ENCODE data around the gene PSMG3. TPM values are rescaled to one million over a fixed set of nuclear protein-coding genes. Genes with fewer than 3 reads are reported as not detected.

The PSMG3 gene
- total RNA-seq, 5 donors from 2014 or later (not counting 1 experiment from before 2014, with no cell fraction given): 17.6 to 28.5 (median 20.6) TPM

DNA sequence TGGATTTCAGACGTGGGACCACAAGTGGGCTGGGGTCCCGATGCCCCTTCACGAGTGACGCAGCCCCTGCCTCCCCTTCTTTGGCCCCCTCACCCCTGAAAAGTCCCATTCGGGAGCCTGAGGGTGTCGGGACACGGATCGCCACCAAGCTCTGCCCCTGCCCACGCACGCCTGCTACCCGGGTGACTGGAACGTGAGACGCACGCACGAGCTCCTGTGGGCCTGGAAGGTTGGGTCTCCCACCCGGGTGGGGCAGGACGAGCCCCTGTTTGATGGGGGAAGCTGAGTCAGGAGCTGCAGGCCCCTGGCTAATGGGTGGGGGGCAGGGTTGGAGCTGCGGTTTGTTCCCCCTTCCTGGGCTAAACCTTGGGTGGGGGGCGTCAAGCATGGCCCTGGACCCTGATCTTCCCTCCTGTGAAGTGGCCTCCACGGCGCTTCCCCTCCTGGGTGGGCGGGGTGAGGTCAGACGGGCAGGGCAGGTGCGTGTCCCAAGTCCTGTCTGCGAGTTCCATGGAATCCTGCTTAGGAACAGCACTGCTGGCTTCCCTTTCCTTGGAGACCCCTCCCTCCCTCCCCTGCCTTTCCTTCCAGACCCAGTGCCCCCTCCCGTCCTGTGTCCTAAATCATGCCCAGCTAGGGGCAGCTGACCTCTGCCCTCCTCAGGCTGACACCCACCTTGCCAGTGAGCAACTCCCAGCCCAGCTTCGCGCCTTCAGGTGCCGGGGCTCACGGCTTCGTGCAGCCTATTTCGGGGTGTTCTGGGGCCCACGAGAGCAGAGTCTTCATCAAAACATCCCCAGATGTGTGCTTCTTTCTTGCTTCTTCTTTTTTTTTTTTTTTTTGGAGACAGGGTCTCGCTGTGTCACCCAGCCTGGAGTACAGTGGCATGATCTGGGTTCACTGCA, 8.5 kb downstream of the PSMG3 start:
- Mint-ChIP-seq H3K4me3 (no peak overlapping the region), H3K4me1 (peaks cover 0 to 2% (median 0%) of the 10 kb centered on the region in 3 donors), H3K27ac (no peak overlapping the region), H3K9me3 (no peaks in the 10 kb centered on the region), H3K27me3 (no peaks in the 10 kb centered on the region), H3K36me3 (peaks cover 4% of the 10 kb centered on the region)
- no peaks in the 10 kb centered on the region for H3K9me3 ChIP-seq
- CTCF ChIA-PET: no interaction called here
- peaks cover 0 to 2% of the 10 kb centered on the region in 2 experiments for H3K4me1 ChIP-seq (ENCODE audit: control insufficient read depth in 1 of 2, extremely low read depth in 1 of 2, insufficient read depth in 2 of 2, low read length in 2 of 2)
- POLR2A ChIA-PET: no interaction called here
- H3K27me3 ChIP-seq (replicated peaks in 1 of 2; ENCODE audit: control insufficient read depth in 2 of 2, extremely low read depth in 1 of 2, insufficient read depth in 2 of 2, low read length in 1 of 2): peaks cover 0 to 5% of the 10 kb centered on the region in 2 experiments
- DNase-seq: no peak
- H3K4me3 ChIP-seq (ENCODE audit: control insufficient read depth in 1 of 2, extremely low read depth in 1 of 2, low read length in 1 of 2): no peak overlapping the region
- WGBS (ENCODE audit: insufficient coverage): 83% methylated on average over 28 of the region's 34 CpGs
- H3K27ac ChIP-seq (ENCODE audit: low read length): no peak overlapping the region
- peaks cover 0 to 6% of the 10 kb centered on the region in 2 donors for H3K36me3 ChIP-seq (ENCODE audit: control insufficient read depth in 2 of 2, extremely low read depth in 1 of 2, insufficient read depth in 1 of 2, low read length in 1 of 2)
- no peak for ATAC-seq (replicated peaks in 1 of 4)

DNA sequence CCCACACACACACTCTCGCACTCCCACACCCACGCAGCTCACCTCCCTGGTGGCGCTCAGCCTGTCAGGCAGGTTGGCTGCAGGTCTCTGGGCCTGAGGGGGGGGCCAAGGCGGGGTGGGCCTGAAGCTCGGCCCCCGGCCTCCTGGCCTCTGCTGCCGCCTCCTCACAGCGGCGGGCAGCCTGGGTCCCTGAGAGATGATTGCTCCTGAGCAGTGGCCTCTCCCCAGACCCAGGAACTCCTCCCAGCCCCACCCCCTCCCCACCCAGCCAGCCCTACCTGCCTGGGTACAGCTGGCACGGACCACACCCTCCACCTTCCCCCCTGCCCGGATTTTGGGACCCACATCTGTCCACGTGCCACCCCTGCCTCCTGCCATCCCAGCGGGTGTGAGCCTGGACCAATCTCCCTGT, 9.2 kb downstream of the PSMG3 start:
- Histone ChIP-seq H3K4me1 (ENCODE audit: control insufficient read depth in 1 of 2, extremely low read depth in 1 of 2, insufficient read depth in 2 of 2, low read length in 2 of 2) (peaks cover under 1 to 8% of the 10 kb centered on the region in 2 experiments), H3K27me3 (replicated peaks in 1 of 2; ENCODE audit: control insufficient read depth in 2 of 2, extremely low read depth in 1 of 2, insufficient read depth in 2 of 2, low read length in 1 of 2) (peaks cover 0 to 5% of the 10 kb centered on the region in 2 experiments), H3K4me3 (ENCODE audit: control insufficient read depth in 1 of 2, extremely low read depth in 1 of 2, low read length in 1 of 2) (no peak overlapping the region), H3K36me3 (ENCODE audit: control insufficient read depth in 2 of 2, extremely low read depth in 1 of 2, insufficient read depth in 1 of 2, low read length in 1 of 2) (peaks cover 0 to 6% of the 10 kb centered on the region in 2 donors), H3K9me3 (no peaks in the 10 kb centered on the region), H3K27ac (ENCODE audit: low read length) (no peak overlapping the region)
- POLR2A ChIA-PET: no interaction called here
- Mint-ChIP-seq H3K9me3 (no peaks in the 10 kb centered on the region), H3K4me1 (peaks cover 0 to 3% (median 0%) of the 10 kb centered on the region in 3 donors), H3K27ac (no peak overlapping the region), H3K4me3 (no peak overlapping the region), H3K27me3 (no peaks in the 10 kb centered on the region), H3K36me3 (peaks cover 4% of the 10 kb centered on the region)
- 90% methylated on average over 8 of the region's 13 CpGs for WGBS (ENCODE audit: insufficient coverage)
- CTCF ChIA-PET: interaction anchor here in 1 of 2 donors (0.7 kb wide), 1 partner anchor 109 kb away, joined by 3 read pairs; no protein-coding TSS in a partner anchor
- ATAC-seq (replicated peaks in 1 of 4): no peak
- no peak for DNase-seq

DNA sequence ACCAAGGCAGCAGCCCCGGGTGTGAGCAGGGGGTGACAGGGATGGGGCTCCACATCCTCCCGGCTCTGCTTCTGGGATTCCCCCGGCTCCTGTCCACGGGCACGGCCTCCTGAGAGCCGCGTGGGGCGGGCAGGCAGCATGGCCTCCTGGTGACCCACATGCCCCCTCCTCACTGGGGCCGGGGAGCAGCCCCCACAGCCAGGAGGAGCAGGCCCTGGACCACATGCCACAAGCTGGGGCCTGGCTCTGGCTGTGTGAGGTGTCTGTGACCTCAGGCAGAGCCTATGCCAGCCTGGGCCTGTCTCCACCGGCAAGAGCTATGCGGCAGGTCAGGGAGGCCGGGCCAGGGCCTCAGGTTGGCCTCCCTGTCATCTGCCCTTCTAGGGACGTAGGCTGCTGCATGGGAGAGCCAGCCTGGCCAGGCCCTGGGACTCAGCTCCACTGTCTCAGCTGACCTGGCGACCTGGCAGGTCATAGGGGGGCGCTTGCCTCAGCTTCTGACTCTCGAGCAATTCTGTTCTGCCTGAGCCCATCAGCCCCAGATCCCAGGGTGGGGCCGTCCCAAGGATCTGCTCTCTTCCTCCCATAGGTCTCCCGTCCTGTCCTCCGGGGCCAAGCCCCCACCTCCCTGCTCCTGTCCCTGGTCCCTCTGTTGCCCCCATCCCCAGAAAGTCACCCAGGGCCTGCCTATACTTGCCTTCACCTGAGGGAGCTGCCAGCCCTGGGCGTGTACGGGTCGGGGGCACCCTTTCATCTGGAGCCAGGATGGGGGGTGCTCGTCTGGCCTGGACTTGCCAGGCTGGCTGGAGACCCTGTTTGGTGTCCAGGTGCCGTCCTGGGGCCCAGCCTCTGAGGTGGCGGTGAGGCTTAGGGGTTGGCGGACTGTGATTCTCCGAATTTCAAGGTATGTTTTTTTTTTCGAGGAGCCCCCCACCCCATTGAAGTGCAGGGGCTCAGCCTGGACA, 9.9 kb downstream of the PSMG3 start:
- POLR2A ChIA-PET: no interaction called here
- Histone ChIP-seq H3K36me3 (ENCODE audit: control insufficient read depth in 2 of 2, extremely low read depth in 1 of 2, insufficient read depth in 1 of 2, low read length in 1 of 2) (peaks cover 0 to 6% of the 10 kb centered on the region in 2 donors), H3K27ac (ENCODE audit: low read length) (no peak overlapping the region), H3K9me3 (no peaks in the 10 kb centered on the region), H3K4me1 (ENCODE audit: control insufficient read depth in 1 of 2, extremely low read depth in 1 of 2, insufficient read depth in 2 of 2, low read length in 2 of 2) (peaks cover 2 to 14% of the 10 kb centered on the region in 2 experiments), H3K27me3 (replicated peaks in 1 of 2; ENCODE audit: control insufficient read depth in 2 of 2, extremely low read depth in 1 of 2, insufficient read depth in 2 of 2, low read length in 1 of 2) (peaks cover 0 to 10% of the 10 kb centered on the region in 2 experiments), H3K4me3 (ENCODE audit: control insufficient read depth in 1 of 2, extremely low read depth in 1 of 2, low read length in 1 of 2) (no peak overlapping the region)
- no peaks in the 10 kb centered on the region for H3K27me3 Mint-ChIP-seq
- WGBS (ENCODE audit: insufficient coverage): 81% methylated on average over 21 of the region's 28 CpGs
- no peak for ATAC-seq (replicated peaks in 1 of 4)
- no peak for DNase-seq
- no peak overlapping the region for H3K4me3 Mint-ChIP-seq
- CTCF ChIA-PET: interaction anchor here in 1 of 2 donors (0.7 kb wide), 1 partner anchor 108 kb away, joined by 3 read pairs; no protein-coding TSS in a partner anchor
- H3K9me3 Mint-ChIP-seq: no peaks in the 10 kb centered on the region
- no peak overlapping the region for H3K27ac Mint-ChIP-seq
- H3K4me1 Mint-ChIP-seq: peaks cover 0 to 3% (median 0%) of the 10 kb centered on the region in 3 donors
- H3K36me3 Mint-ChIP-seq: no peaks in the 10 kb centered on the region

DNA sequence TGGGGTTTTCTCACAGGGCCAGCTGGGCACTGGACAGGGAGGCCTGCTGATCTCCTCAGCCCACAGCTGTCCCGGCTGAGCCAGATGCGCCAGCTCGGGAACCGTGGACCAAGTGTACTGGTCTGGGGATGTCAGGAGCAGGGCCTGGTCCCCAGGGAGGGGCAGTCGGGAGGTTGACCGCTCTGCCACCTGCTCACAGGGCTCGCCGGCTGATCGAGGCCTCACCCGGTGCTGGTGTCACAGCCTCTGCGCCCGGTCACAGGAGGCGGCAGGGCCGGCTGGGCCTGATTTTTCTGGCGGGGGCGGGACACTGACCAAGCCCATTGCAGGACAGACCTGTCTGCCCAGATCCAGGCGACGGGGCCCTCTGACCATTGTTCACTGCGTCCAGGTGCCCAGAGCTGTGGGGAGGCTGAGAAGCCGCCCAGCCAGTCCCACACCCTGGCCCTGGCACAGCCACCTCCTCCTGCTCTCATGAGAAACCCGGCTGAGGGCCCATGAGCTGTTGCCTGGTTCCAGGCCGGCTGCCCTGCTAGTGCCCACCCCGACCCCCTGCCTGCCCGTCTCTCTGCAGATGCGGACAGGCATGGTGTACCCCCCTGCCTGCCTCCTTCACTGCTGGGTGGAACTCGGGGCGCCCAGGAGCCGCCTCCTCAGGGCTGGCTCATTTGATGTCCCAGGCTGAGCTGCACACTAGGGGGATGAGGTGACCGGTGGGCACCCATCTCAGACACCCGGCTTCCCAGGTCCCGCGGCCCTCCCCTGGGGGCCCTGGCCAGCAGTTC, 10.8 kb downstream of the PSMG3 start:
- no peak for DNase-seq
- H3K36me3 ChIP-seq (ENCODE audit: control insufficient read depth in 2 of 2, extremely low read depth in 1 of 2, insufficient read depth in 1 of 2, low read length in 1 of 2): peaks cover 0 to 4% of the 10 kb centered on the region in 2 donors
- peaks cover 0 to 17% of the 10 kb centered on the region in 2 experiments for H3K27me3 ChIP-seq (replicated peaks in 1 of 2; ENCODE audit: control insufficient read depth in 2 of 2, extremely low read depth in 1 of 2, insufficient read depth in 2 of 2, low read length in 1 of 2)
- ChIA-PET POLR2A (no interaction called here), CTCF (no interaction called here)
- H3K4me3 ChIP-seq (ENCODE audit: control insufficient read depth in 1 of 2, extremely low read depth in 1 of 2, low read length in 1 of 2): no peak overlapping the region
- ATAC-seq (replicated peaks in 1 of 4): no peak
- H3K4me1 Mint-ChIP-seq: peaks cover 0 to 3% (median 0%) of the 10 kb centered on the region in 3 donors
- 91% methylated on average over 32 of the region's 32 CpGs for WGBS (ENCODE audit: insufficient coverage)
- H3K27me3 Mint-ChIP-seq: no peaks in the 10 kb centered on the region
- H3K4me3 Mint-ChIP-seq: no peak overlapping the region
- no peaks in the 10 kb centered on the region for H3K36me3 Mint-ChIP-seq
- H3K4me1 ChIP-seq (ENCODE audit: control insufficient read depth in 1 of 2, extremely low read depth in 1 of 2, insufficient read depth in 2 of 2, low read length in 2 of 2): peaks cover 2 to 14% of the 10 kb centered on the region in 2 experiments
- no peak overlapping the region for H3K27ac Mint-ChIP-seq
- H3K9me3 Mint-ChIP-seq: no peaks in the 10 kb centered on the region
- no peaks in the 10 kb centered on the region for H3K9me3 ChIP-seq
- H3K27ac ChIP-seq (ENCODE audit: low read length): no peak overlapping the region

DNA sequence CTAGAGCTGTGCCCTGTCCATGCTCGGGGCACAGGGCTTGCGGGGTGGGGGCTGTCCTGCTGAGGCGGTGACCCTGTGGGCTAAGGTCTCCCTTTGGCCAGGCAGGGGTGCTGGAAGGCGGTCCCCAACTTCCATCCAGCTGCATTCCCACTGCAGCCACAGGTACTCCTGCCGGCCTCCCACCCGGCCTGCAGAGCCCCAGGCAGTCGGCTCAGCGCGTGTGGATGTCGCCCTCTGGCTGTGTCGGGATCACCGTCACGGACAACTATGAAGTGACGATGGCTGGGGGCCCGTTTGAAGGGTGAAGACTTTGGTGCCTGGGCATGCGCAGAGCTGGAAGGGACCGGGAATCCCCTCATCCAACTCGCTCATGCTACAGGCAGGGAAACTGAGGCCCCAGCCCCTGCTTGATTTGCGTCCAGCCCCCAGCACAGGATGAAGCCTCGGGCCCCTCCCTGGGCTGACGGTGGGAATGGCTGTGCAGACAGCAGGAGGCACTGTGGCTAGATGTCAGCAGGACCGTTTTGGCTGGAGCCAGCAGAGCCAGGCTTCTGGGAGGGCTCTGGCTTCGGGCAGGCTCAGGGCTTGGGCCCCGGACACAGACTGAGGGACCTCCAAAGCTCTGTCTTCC, 11.5 kb downstream of the PSMG3 start:
- ChIA-PET CTCF (no interaction called here), POLR2A (no interaction called here)
- Mint-ChIP-seq H3K9me3 (no peaks in the 10 kb centered on the region), H3K4me1 (peaks cover 0 to 3% (median 0%) of the 10 kb centered on the region in 3 donors), H3K27me3 (no peaks in the 10 kb centered on the region), H3K4me3 (no peak overlapping the region), H3K27ac (no peak overlapping the region), H3K36me3 (no peaks in the 10 kb centered on the region)
- no peaks in the 10 kb centered on the region for H3K9me3 ChIP-seq
- H3K27ac ChIP-seq (ENCODE audit: low read length): no peak overlapping the region
- H3K36me3 ChIP-seq (ENCODE audit: control insufficient read depth in 2 of 2, extremely low read depth in 1 of 2, insufficient read depth in 1 of 2, low read length in 1 of 2): peaks cover 0 to 3% of the 10 kb centered on the region in 2 donors
- ATAC-seq (replicated peaks in 1 of 4) (no peak), DNase-seq (no peak)
- WGBS (ENCODE audit: insufficient coverage): 65% methylated on average over 22 of the region's 24 CpGs
- peaks cover 2 to 14% of the 10 kb centered on the region in 2 experiments for H3K4me1 ChIP-seq (ENCODE audit: control insufficient read depth in 1 of 2, extremely low read depth in 1 of 2, insufficient read depth in 2 of 2, low read length in 2 of 2)
- H3K27me3 ChIP-seq (replicated peaks in 1 of 2; ENCODE audit: control insufficient read depth in 2 of 2, extremely low read depth in 1 of 2, insufficient read depth in 2 of 2, low read length in 1 of 2): peaks cover 0 to 17% of the 10 kb centered on the region in 2 experiments
- no peak overlapping the region for H3K4me3 ChIP-seq (ENCODE audit: control insufficient read depth in 1 of 2, extremely low read depth in 1 of 2, low read length in 1 of 2)
